Tibial artery (tissue), 4 donors: ENCODE data around the gene RNF208.
A peak's percentile ranks its signal among the peaks of the same experiment; 100 is the strongest.

Source experiments
- DNase-seq, 2 donors: peaks; one replicate each; pipeline ENCODE4 v3.0.0-alpha.2; 2019
- H3K27ac ChIP-seq, 2 donors: fragments of 200-600 bp; sonication (generic) in 1 of 2; 1 replicate in 1 of 2; 2 replicates in 1 of 2; pipeline ENCODE4 v1.5.1; 2018 to 2019; ENCODE audit warnings: mild to moderate bottlenecking in 1 of 2
- H3K27me3 ChIP-seq, 2 donors: fragments of 200-600 bp; sonication (generic) in 1 of 2; one replicate each; pipeline versions ENCODE4 v1.5.1 to v1.6.0; 2016 to 2019
- H3K36me3 ChIP-seq, 3 donors: fragments of 200-600 bp; sonication (generic) in 2 of 3; one replicate each; pipeline ENCODE4 v1.5.1; 2016 to 2019; ENCODE audit warnings: mild to moderate bottlenecking in 2 of 3
- H3K4me1 ChIP-seq, 4 donors: fragments of 200-600 bp; sonication (generic) in 2 of 4; 1 replicate in 3 of 4; 2 replicates in 1 of 4; pipeline ENCODE4 v1.5.1; 2016 to 2019
- H3K4me3 ChIP-seq, 2 donors: fragments of 200-600 bp; sonication (generic) in 1 of 2; 1 replicate in 1 of 2; 2 replicates in 1 of 2; pipeline ENCODE4 v1.5.1; 2018 to 2019; ENCODE audit warnings: mild to moderate bottlenecking in 2 of 2
- H3K9me3 ChIP-seq, 3 donors: fragments of 200-600 bp; sonication (generic) in 1 of 3; one replicate each; pipeline ENCODE4 v1.5.1; 2016 to 2019
- CTCF ChIP-seq, 2 experiments: fragments of 200-600 bp in 1 of 2; fragments of 450-650 bp in 1 of 2; IDR thresholded peaks; one replicate each; pipeline ENCODE4 v1.5.1; 2017 to 2019; ENCODE audit warnings: antibody characterized with exemption in 2 of 2, mild to moderate bottlenecking in 1 of 2, moderate library complexity in 1 of 2
- intact Hi-C: fragments of 100-400 bp; cut with DNase I; formaldehyde crosslinking; loops from one replicate; pipeline ENCODE4 v1.15.0; 2023; ENCODE audit warnings: low total_unique reads

RNF208 gene

GRCh38 chr9:137222190-137223077 is at the start of gene RNF208:
Gene RNF208, minus strand, starts transcription at chr9:137222240. Its CDS starts 1,028 bp downstream, at chr9:137221212.
- peak within 1 kb of the TSS; percentile 60 to 81 for H3K4me3 ChIP-seq

GRCh38 chr9:137271696-137272076 is 49.6 kb upstream of the RNF208 start:
- H3K27ac ChIP-seq, result no peak overlapping the region
- no peak overlapping the region for H3K4me3 ChIP-seq
- H3K36me3 ChIP-seq, result peaks cover 20 to 66% (median 42%) of the 10 kb centered on the region in 3 donors
- intact Hi-C loops, result no loop called here
- DNase-seq, result no peak
- peaks cover 5 to 48% (median 38%) of the 10 kb centered on the region in 4 donors for H3K4me1 ChIP-seq
- no peaks in the 10 kb centered on the region for H3K9me3 ChIP-seq
- H3K27me3 ChIP-seq, result peaks cover 0 to 30% of the 10 kb centered on the region in 2 donors
- no peak for TF ChIP-seq CTCF (IDR thresholded peaks at IDR 0.05)

More at GRCh38 chr9:137222190-137223077, at the start of gene RNF208:
- intact Hi-C loops, result loop anchor here (5.0 kb wide), 1 partner anchor 35 kb away; the partner anchor contains the start of genes ANAPC2 and SSNA1
- Histone ChIP-seq H3K4me1 (peaks cover 0 to 55% (median 33%) of the 10 kb centered on the region in 4 donors), H3K9me3 (no peaks in the 10 kb centered on the region), H3K27me3 (peaks cover 0 to 14% of the 10 kb centered on the region in 2 donors), H3K27ac (peak within 1 kb of the TSS; percentile 89 to 93), H3K36me3 (no peaks in the 10 kb centered on the region)
- TF ChIP-seq CTCF (IDR thresholded peaks at IDR 0.05), result no peak
- no peak for DNase-seq

- H3K27ac ChIP-seq, result no peak overlapping the region
- H3K27me3 ChIP-seq, result peaks cover 0 to 26% of the 10 kb centered on the region in 2 donors
- TF ChIP-seq CTCF (IDR thresholded peaks at IDR 0.05), result no peak
- no peak overlapping the region for H3K4me3 ChIP-seq
- no peaks in the 10 kb centered on the region for H3K9me3 ChIP-seq
- intact Hi-C loops, result no loop called here
- DNase-seq, result no peak
- peaks cover 23 to 72% (median 47%) of the 10 kb centered on the region in 3 donors for H3K36me3 ChIP-seq
- peaks cover 5 to 42% (median 33%) of the 10 kb centered on the region in 4 donors for H3K4me1 ChIP-seq
Measured at GRCh38 chr9:137270929-137271695, 49.1 kb upstream of the RNF208 start.

GRCh38 chr9:137269231-137269772 is 47.3 kb upstream of the RNF208 start:
- Histone ChIP-seq H3K27me3 (peaks cover 0 to 23% of the 10 kb centered on the region in 2 donors), H3K4me1 (peaks cover 5 to 36% (median 24%) of the 10 kb centered on the region in 4 donors), H3K4me3 (no peak overlapping the region), H3K9me3 (no peaks in the 10 kb centered on the region), H3K27ac (peak overlapping the region; percentile 69 to 78), H3K36me3 (peaks cover 30 to 90% (median 61%) of the 10 kb centered on the region in 3 donors)
- TF ChIP-seq CTCF (IDR thresholded peaks at IDR 0.05), result no peak
- intact Hi-C loops, result no loop called here
- DNase-seq, result peak; percentile 50 to 89

GRCh38 chr9:137268538-137269201 is 46.6 kb upstream of the RNF208 start:
- intact Hi-C loops, result no loop called here
- Histone ChIP-seq H3K27ac (peak overlapping the region; percentile 69 to 78), H3K36me3 (peaks cover 36 to 93% (median 62%) of the 10 kb centered on the region in 3 donors), H3K9me3 (no peaks in the 10 kb centered on the region), H3K4me3 (no peak overlapping the region), H3K4me1 (peaks cover 5 to 36% (median 24%) of the 10 kb centered on the region in 4 donors), H3K27me3 (peaks cover 0 to 17% of the 10 kb centered on the region in 2 donors)
- no peak for DNase-seq
- TF ChIP-seq CTCF (IDR thresholded peaks at IDR 0.05), result no peak
